ENCODE data around the gene ALG9. TPM values are rescaled to one million over a fixed set of nuclear protein-coding genes. Genes with fewer than 3 reads are reported as not detected.

ALG9 gene
- total RNA-seq, 1 experiment from 2014 or later: 41.2 TPM

Other genes starting within 250 kb of the ALG9 start
- 29.3 and 32.3 TPM in 2 replicates for gene PPP2R1B, start 105.2 kb downstream of the ALG9 start, total RNA-seq (2014; rRNA removed)
- gene FDXACB1, start 7.6 kb upstream of the ALG9 start, total RNA-seq (2014; rRNA removed): 2.8 and 2.9 TPM in 2 replicates
- 19.9 and 27.1 TPM in 2 replicates for gene CFAP68, start 8.0 kb upstream of the ALG9 start, total RNA-seq (2014; rRNA removed)
- 69.9 and 70.6 TPM in 2 replicates for gene CRYAB, start 40.2 kb upstream of the ALG9 start, total RNA-seq (2014; rRNA removed)
- gene HSPB2, start 41.2 kb upstream of the ALG9 start, total RNA-seq (2014; rRNA removed): 0.58 and 1.6 TPM in 2 replicates
- 1.2 and 2.1 TPM in 2 replicates for gene C11orf52, start 47.3 kb upstream of the ALG9 start, total RNA-seq (2014; rRNA removed)
- 17.0 and 17.1 TPM in 2 replicates for gene DIXDC1, start 65.8 kb upstream of the ALG9 start, total RNA-seq (2014; rRNA removed)
- gene DLAT, start 153.8 kb upstream of the ALG9 start, total RNA-seq (2014; rRNA removed): 45.2 and 47.6 TPM in 2 replicates
- 1.5 and 2.0 TPM in 2 replicates for gene PIH1D2, start 202.4 kb upstream of the ALG9 start, total RNA-seq (2014; rRNA removed)
- 15.4 and 27.5 TPM in 2 replicates for gene NKAPD1, start 202.7 kb upstream of the ALG9 start, total RNA-seq (2014; rRNA removed)
- gene TIMM8B, start 215.2 kb upstream of the ALG9 start, total RNA-seq (2014; rRNA removed): 17.2 and 30.4 TPM in 2 replicates
- gene SDHD, start 215.3 kb upstream of the ALG9 start, total RNA-seq (2014; rRNA removed): 86.6 and 99.8 TPM in 2 replicates